H1 (cell line): ENCODE results near the gene TBC1D4. TPM values are rescaled to one million over a fixed set of nuclear protein-coding genes. Genes with fewer than 3 reads are reported as not detected.

Source experiments
- FOSL1 ChIP-seq: IDR thresholded peaks from 2 replicates; pipeline ENCODE4 v1.6.1; 2011; ENCODE audit warnings: mild to moderate bottlenecking, low read depth, low read length, moderate library complexity; ENCODE audit not compliant: insufficient read depth
- GTF2F1 ChIP-seq: IDR thresholded peaks from 2 replicates; pipeline ENCODE4 v1.6.1; 2012; ENCODE audit warnings: low read depth, low read length, improper control_type of control experiment, borderline replicate concordance
- JUN ChIP-seq: IDR thresholded peaks from 2 replicates; pipeline ENCODE4 v1.6.1; 2011; ENCODE audit warnings: low read depth, mild to moderate bottlenecking, improper control_type of control experiment, low read length
- JUND ChIP-seq: IDR thresholded peaks from 2 replicates; pipeline ENCODE4 v1.6.1; 2011; ENCODE audit warnings: mild to moderate bottlenecking, improper control_type of control experiment, low read length
- RBBP5 ChIP-seq: IDR thresholded peaks from 2 replicates; pipeline ENCODE4 v1.7.1; 2012; ENCODE audit warnings: low read depth, mild to moderate bottlenecking, inconsistent platforms, low read length, moderate library complexity, borderline replicate concordance
- TEAD4 ChIP-seq: IDR thresholded peaks from 2 replicates; pipeline ENCODE4 v1.6.1; 2012; ENCODE audit warnings: low read depth, low read length, inconsistent platforms, mixed read lengths
- polyA plus RNA-seq, 7 experiments: library from polyadenylated mRNA; depleted of rRNA in 3 of 7; stranded (reverse) in 5 of 7; unstranded in 2 of 7; fragments of >200 nt in 5 of 7; fragments of 200-250 nt in 2 of 7; gene quantifications; 1 replicate in 5 of 7; 2 replicates in 1 of 7; 4 replicates in 1 of 7; pipeline versions ENCODE4 v1.2.1 to v1.2.3, GENCODE V29; 2011 to 2013; ENCODE audit warnings: missing spikeins in 2 of 7, mixed read lengths in 2 of 7
- total RNA-seq: library from RNA; stranded (reverse); fragmentation: NEBNext Ultra II Directional; extraction: Animal tissue kit (Norgen Biotek cat#: 25700); gene quantifications from 2 replicates; pipeline ENCODE4 v1.2.1, GENCODE V29; 2021
- TF ChIP-seq, protein P1 (sequence below), 3 experiments: IDR thresholded peaks; 1 replicate in 2 of 3; 2 replicates in 1 of 3; pipeline versions ENCODE4 v1.5.1 to v1.6.1; 2011; ENCODE audit warnings: low read length in 3 of 3, mild to moderate bottlenecking in 3 of 3, inconsistent platforms in 2 of 3, low read depth in 1 of 3, moderate library complexity in 1 of 3; ENCODE audit not compliant: insufficient read depth in 1 of 3; ENCODE audit errors: control extremely low read depth in 1 of 3

TBC1D4 gene
- total and polyA plus RNA-seq, 2 of the 8 experiments (the other 6 are each of a cell fraction or from before 2014, with no cell fraction given), result 16.7 to 39.0 TPM

DNA sequence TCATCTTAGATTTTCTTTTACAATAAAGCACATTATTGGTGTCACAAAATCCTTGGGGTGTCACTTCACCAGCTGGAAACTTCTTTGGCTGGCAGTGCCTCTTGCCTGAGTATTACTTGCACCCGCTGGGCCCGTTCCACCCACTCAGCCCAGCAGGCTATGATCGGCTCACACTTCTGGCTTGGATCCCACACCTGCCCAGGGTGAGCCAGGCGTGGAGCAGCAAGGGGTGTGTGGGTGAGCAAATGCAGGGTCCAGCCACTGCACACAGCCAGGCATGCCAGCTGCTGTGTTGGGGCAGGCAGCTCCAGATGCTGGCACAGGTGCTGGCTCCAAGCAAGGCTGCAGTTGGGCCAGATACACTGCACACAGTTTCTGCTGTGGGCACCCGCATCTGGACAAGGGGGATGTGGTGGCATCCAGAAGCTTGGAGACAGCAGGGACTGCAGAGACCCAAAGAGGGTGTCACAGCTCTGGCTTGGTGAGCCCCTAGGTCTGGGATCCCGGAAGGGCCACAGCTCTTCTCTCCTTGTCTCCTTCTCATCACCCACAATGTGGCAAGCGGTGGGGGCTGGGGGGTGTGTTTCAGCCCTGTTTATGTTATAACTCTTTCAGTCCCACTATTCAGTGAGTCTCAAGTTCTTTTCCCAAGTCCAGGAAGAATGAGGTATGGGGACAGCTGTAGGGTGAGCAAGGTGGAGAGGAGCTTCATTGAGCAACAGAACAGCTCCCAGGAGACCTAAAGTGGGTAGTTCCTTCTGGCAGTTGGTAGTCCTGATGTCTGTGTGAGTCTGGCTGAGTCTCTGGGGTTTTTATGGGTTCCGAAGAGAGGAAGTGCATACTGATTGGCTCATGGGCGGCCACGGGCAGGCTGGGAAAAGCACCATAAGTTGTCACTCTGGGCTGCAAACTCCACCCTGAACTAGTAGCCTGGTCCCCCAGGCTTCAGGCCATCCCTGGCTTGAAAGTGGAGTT is 25.3 kb upstream of the TBC1D4 start (continued):
- TF ChIP-seq FOSL1 (no peak), JUND (no peak), JUN (no peak), GTF2F1 (no peak), RBBP5 (no peak), TEAD4 (no peak)
- TF ChIP-seq, protein P1, sequence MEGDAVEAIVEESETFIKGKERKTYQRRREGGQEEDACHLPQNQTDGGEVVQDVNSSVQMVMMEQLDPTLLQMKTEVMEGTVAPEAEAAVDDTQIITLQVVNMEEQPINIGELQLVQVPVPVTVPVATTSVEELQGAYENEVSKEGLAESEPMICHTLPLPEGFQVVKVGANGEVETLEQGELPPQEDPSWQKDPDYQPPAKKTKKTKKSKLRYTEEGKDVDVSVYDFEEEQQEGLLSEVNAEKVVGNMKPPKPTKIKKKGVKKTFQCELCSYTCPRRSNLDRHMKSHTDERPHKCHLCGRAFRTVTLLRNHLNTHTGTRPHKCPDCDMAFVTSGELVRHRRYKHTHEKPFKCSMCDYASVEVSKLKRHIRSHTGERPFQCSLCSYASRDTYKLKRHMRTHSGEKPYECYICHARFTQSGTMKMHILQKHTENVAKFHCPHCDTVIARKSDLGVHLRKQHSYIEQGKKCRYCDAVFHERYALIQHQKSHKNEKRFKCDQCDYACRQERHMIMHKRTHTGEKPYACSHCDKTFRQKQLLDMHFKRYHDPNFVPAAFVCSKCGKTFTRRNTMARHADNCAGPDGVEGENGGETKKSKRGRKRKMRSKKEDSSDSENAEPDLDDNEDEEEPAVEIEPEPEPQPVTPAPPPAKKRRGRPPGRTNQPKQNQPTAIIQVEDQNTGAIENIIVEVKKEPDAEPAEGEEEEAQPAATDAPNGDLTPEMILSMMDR (IDR thresholded peaks at IDR 0.05; ENCODE audit: control extremely low read depth in 1 of 3, insufficient read depth in 1 of 3, low read depth in 1 of 3, low read length in 3 of 3), result no peak
